ENCODE results near the gene CATSPER3.

GRCh38 chr5:135061001-135061400 lies 93.3 kb downstream of the CATSPER3 start:
- TF ChIP-seq CTCF (optimal IDR thresholded peaks at IDR 0.05 in 1 of 3, IDR thresholded peaks at IDR 0.05 in 1 of 3, conservative IDR thresholded peaks at IDR 0.05 in 1 of 3; ENCODE audit: extremely low read depth in 1 of 3, insufficient read depth in 2 of 3, low read length in 3 of 3) (no peak), EZH2 (IDR thresholded peaks at IDR 0.05; ENCODE audit: low read length) (no peak)
